ENCODE results near the gene ABCB10. TPM values are rescaled to one million over a fixed set of nuclear protein-coding genes. Genes with fewer than 3 reads are reported as not detected.

The ABCB10 gene
- polyA plus RNA-seq (2013, experiment 1 of 2), result 5.9 TPM
- 6.2 TPM for polyA plus RNA-seq (2013, experiment 2 of 2)

GRCh38 chr1:229558460-229559335, at the start of gene ABCB10:
ABCB10 (minus strand) TSS chr1:229558707; CDS start chr1:229558652, 55 bp downstream.
- H3K4me2 ChIP-seq (ENCODE audit: low read length), result peak within 1 kb of the TSS; percentile 74
- H3K36me3 ChIP-seq (ENCODE audit: control insufficient read depth, insufficient read depth, low read length), result no peaks in the 10 kb centered on the region
- H3K4me1 ChIP-seq (ENCODE audit: control insufficient read depth, low read depth, low read length), result no peaks in the 10 kb centered on the region
- H3K4ac ChIP-seq (ENCODE audit: low read depth, low read length), result peak within 1 kb of the TSS; percentile 94
- peak within 1 kb of the TSS; percentile 94 for H3K56ac ChIP-seq (ENCODE audit: low read length)
- H3K4me3 ChIP-seq (ENCODE audit: low read length), result peak within 1 kb of the TSS; percentile 67
- WGBS (ENCODE audit: extremely low coverage, insufficient coverage, low lambda C conversion rate), result no CpG with 5 or more reads among the region's 109 CpGs
- no peak within 1 kb of the TSS for H2BK5ac ChIP-seq (ENCODE audit: low read length)
- peak within 1 kb of the TSS; percentile 48 for H2BK120ac ChIP-seq (ENCODE audit: low read depth, low read length)
- no peaks in the 10 kb centered on the region for H3K27me3 ChIP-seq (ENCODE audit: insufficient read depth, low read length, poor library complexity)
- peaks cover 5% of the 10 kb centered on the region for H3K79me2 ChIP-seq (ENCODE audit: control insufficient read depth, insufficient read depth, low read length)
- peak within 1 kb of the TSS; percentile 92 for H3K18ac ChIP-seq (ENCODE audit: low read length)
- H4K5ac ChIP-seq (ENCODE audit: low read length), result no peak within 1 kb of the TSS
- H3K23ac ChIP-seq (ENCODE audit: low read length), result no peak within 1 kb of the TSS
- peaks cover 11% of the 10 kb centered on the region for H3K79me1 ChIP-seq (ENCODE audit: low read length)
- DNase-seq, result peak; percentile 98
- H2AK5ac ChIP-seq (ENCODE audit: low read length), result no peak within 1 kb of the TSS
- H2BK15ac ChIP-seq (replicated peaks; ENCODE audit: low read depth), result no peak within 1 kb of the TSS
- no peak within 1 kb of the TSS for H4K8ac ChIP-seq (ENCODE audit: low read depth, low read length)
- H3K27ac ChIP-seq (ENCODE audit: low read depth, low read length), result peak within 1 kb of the TSS; percentile 94
- peak within 1 kb of the TSS; percentile 92 for H3K9ac ChIP-seq (ENCODE audit: low read length)

DNA sequence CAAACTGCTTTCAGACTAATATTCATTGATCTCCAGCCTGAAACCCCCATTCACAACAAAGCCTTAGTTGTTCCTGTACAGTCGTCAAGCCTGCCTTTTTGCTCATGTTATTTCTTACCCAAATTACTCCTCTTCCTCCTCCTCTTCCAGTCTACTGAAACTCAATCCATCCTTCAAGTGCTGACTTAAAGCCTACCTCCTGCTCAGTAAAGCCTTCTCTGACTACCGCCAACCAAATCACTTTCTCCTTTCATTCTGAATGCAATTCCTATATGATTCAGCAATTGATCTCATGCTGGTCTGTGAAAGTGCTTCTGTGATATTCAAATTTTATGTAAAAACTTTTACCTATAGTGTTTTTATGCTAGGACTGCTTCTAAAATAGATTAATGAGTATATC, 48.9 kb upstream of the ABCB10 start:
- Histone ChIP-seq H4K5ac (ENCODE audit: low read length) (no peak overlapping the region), H3K4me3 (ENCODE audit: low read length) (no peak overlapping the region), H3K23ac (ENCODE audit: low read length) (no peak overlapping the region), H3K79me2 (ENCODE audit: control insufficient read depth, insufficient read depth, low read length) (no peaks in the 10 kb centered on the region), H2BK15ac (replicated peaks; ENCODE audit: low read depth) (no peak overlapping the region), H3K4me2 (ENCODE audit: low read length) (no peak overlapping the region), H3K4ac (ENCODE audit: low read depth, low read length) (no peak overlapping the region), H3K36me3 (ENCODE audit: control insufficient read depth, insufficient read depth, low read length) (peaks cover under 1% of the 10 kb centered on the region), H3K27ac (ENCODE audit: low read depth, low read length) (no peak overlapping the region), H3K27me3 (ENCODE audit: insufficient read depth, low read length, poor library complexity) (no peaks in the 10 kb centered on the region), H3K9ac (ENCODE audit: low read length) (no peak overlapping the region), H2BK120ac (ENCODE audit: low read depth, low read length) (no peak overlapping the region), H3K4me1 (ENCODE audit: control insufficient read depth, low read depth, low read length) (no peaks in the 10 kb centered on the region), H2BK5ac (ENCODE audit: low read length) (no peak overlapping the region), H3K79me1 (ENCODE audit: low read length) (no peaks in the 10 kb centered on the region), H2AK5ac (ENCODE audit: low read length) (no peak overlapping the region), H4K8ac (ENCODE audit: low read depth, low read length) (no peak overlapping the region), H3K18ac (ENCODE audit: low read length) (no peak overlapping the region), H3K56ac (ENCODE audit: low read length) (no peak overlapping the region)
- DNase-seq, result no peak
- WGBS (ENCODE audit: extremely low coverage, insufficient coverage, low lambda C conversion rate), result no CpG with 5 or more reads among the region's 2 CpGs

DNA sequence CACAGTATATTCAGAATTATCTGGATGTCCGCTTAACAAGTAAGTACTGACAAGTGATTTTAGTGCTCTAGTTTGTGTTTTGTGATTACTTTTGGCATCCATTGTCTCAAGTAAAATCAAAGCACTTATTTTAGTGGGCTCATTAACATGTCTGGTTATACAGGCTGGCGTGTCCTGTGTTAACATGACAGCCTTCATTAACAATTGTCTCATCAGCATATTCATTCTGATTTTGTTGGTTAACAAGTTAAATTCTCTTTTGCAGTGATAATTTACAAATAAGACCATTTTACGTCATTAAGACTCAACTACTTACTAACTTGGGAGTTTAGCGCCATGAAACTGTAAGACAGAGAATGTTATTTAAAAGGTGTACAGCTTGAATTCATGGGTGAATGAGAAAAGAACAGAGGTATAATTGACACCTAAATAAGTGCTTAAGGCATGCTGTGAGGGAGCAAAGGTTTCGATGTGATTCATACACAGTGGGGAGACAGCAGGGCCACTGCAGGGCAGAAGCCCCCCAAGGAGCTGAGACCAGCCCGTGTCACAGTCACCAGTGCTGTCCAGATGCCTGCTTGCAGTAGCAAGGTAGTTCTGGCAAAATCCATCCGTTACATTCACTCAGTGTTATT, 45.0 kb upstream of the ABCB10 start:
- Histone ChIP-seq H3K9ac (ENCODE audit: low read length) (no peak overlapping the region), H3K27me3 (ENCODE audit: insufficient read depth, low read length, poor library complexity) (no peaks in the 10 kb centered on the region), H3K4me1 (ENCODE audit: control insufficient read depth, low read depth, low read length) (peaks cover 5% of the 10 kb centered on the region), H3K79me1 (ENCODE audit: low read length) (peaks cover 3% of the 10 kb centered on the region), H2BK5ac (ENCODE audit: low read length) (no peak overlapping the region), H3K4ac (ENCODE audit: low read depth, low read length) (no peak overlapping the region), H4K8ac (ENCODE audit: low read depth, low read length) (no peak overlapping the region), H3K18ac (ENCODE audit: low read length) (no peak overlapping the region), H3K23ac (ENCODE audit: low read length) (no peak overlapping the region), H2AK5ac (ENCODE audit: low read length) (no peak overlapping the region), H3K79me2 (ENCODE audit: control insufficient read depth, insufficient read depth, low read length) (no peaks in the 10 kb centered on the region), H3K56ac (ENCODE audit: low read length) (no peak overlapping the region), H3K36me3 (ENCODE audit: control insufficient read depth, insufficient read depth, low read length) (peaks cover 3% of the 10 kb centered on the region), H4K5ac (ENCODE audit: low read length) (no peak overlapping the region), H2BK15ac (replicated peaks; ENCODE audit: low read depth) (no peak overlapping the region), H3K4me2 (ENCODE audit: low read length) (no peak overlapping the region), H3K27ac (ENCODE audit: low read depth, low read length) (no peak overlapping the region), H3K4me3 (ENCODE audit: low read length) (no peak overlapping the region), H2BK120ac (ENCODE audit: low read depth, low read length) (no peak overlapping the region)
- no CpG with 5 or more reads among the region's 7 CpGs for WGBS (ENCODE audit: extremely low coverage, insufficient coverage, low lambda C conversion rate)
- no peak for DNase-seq

DNA sequence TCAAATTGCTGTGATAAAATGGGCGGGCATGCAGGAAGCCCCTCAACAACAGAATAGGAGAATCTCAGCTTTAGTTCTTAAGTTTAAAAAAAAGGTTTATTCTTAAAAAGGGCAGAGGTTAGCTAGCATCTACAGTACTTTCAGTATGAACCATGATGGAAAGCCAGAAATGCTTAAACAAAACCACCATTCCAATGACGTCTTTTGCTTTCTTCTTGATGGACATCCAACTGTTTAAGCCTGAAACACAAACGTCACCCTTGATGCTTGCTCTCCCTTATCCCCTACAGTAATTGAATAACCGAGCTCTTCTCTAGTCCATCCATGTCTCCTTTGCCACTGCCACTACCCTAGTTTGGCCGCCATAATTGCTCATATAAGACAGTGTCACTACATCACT, 41.7 kb upstream of the ABCB10 start:
- no peaks in the 10 kb centered on the region for H3K27me3 ChIP-seq (ENCODE audit: insufficient read depth, low read length, poor library complexity)
- H4K5ac ChIP-seq (ENCODE audit: low read length), result no peak overlapping the region
- H3K9ac ChIP-seq (ENCODE audit: low read length), result no peak overlapping the region
- no peak overlapping the region for H3K23ac ChIP-seq (ENCODE audit: low read length)
- WGBS (ENCODE audit: extremely low coverage, insufficient coverage, low lambda C conversion rate), result no CpG with 5 or more reads among the region's 5 CpGs
- H3K79me1 ChIP-seq (ENCODE audit: low read length), result peaks cover 3% of the 10 kb centered on the region
- H3K4me2 ChIP-seq (ENCODE audit: low read length), result no peak overlapping the region
- H3K36me3 ChIP-seq (ENCODE audit: control insufficient read depth, insufficient read depth, low read length), result peaks cover 3% of the 10 kb centered on the region
- DNase-seq, result no peak
- no peak overlapping the region for H3K4me3 ChIP-seq (ENCODE audit: low read length)
- no peak overlapping the region for H3K56ac ChIP-seq (ENCODE audit: low read length)
- peaks cover 5% of the 10 kb centered on the region for H3K4me1 ChIP-seq (ENCODE audit: control insufficient read depth, low read depth, low read length)
- no peaks in the 10 kb centered on the region for H3K79me2 ChIP-seq (ENCODE audit: control insufficient read depth, insufficient read depth, low read length)
- H2AK5ac ChIP-seq (ENCODE audit: low read length), result no peak overlapping the region
- H2BK15ac ChIP-seq (replicated peaks; ENCODE audit: low read depth), result no peak overlapping the region
- H2BK5ac ChIP-seq (ENCODE audit: low read length), result no peak overlapping the region
- H4K8ac ChIP-seq (ENCODE audit: low read depth, low read length), result no peak overlapping the region
- no peak overlapping the region for H2BK120ac ChIP-seq (ENCODE audit: low read depth, low read length)
- H3K4ac ChIP-seq (ENCODE audit: low read depth, low read length), result no peak overlapping the region
- no peak overlapping the region for H3K27ac ChIP-seq (ENCODE audit: low read depth, low read length)
- no peak overlapping the region for H3K18ac ChIP-seq (ENCODE audit: low read length)

DNA sequence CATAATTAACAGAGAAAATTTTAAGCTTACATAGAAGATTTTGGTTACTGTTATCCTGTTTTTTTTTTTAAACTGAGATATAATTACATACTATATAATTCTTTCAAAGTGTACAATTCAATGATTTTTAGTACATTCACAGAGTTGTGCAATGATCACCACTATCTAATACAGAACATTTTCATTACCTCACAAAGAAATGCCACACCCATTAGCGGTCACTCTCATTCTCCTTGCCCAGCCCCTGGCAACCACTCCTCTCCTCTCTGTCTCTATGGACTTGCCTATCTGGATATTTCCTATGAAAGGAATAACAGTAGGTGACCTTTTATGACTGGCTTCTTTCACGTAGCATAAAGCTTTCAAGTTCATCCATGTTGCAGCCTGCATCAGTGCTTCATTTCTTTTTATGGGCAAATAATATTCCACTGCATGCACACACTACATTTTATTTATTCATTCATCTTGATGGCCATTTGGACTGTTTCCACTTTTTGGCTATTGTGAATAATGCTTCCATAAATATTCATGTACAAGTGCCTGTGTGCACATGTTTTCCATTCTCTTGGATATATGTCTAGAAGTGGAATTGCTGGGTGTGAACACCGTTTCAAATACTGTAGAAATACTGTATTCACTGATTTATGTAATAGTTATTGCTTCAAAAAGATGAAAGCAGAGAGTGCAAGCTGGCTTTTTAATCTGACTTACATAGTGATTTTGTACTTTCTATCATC, 40.9 kb upstream of the ABCB10 start:
- Histone ChIP-seq H3K27me3 (ENCODE audit: insufficient read depth, low read length, poor library complexity) (no peaks in the 10 kb centered on the region), H3K4me3 (ENCODE audit: low read length) (no peak overlapping the region), H3K4me2 (ENCODE audit: low read length) (no peak overlapping the region), H2BK120ac (ENCODE audit: low read depth, low read length) (no peak overlapping the region), H2AK5ac (ENCODE audit: low read length) (no peak overlapping the region), H3K23ac (ENCODE audit: low read length) (no peak overlapping the region), H3K4me1 (ENCODE audit: control insufficient read depth, low read depth, low read length) (peaks cover 5% of the 10 kb centered on the region), H3K79me2 (ENCODE audit: control insufficient read depth, insufficient read depth, low read length) (no peaks in the 10 kb centered on the region), H3K27ac (ENCODE audit: low read depth, low read length) (no peak overlapping the region), H3K79me1 (ENCODE audit: low read length) (peaks cover 3% of the 10 kb centered on the region), H4K8ac (ENCODE audit: low read depth, low read length) (no peak overlapping the region), H3K4ac (ENCODE audit: low read depth, low read length) (no peak overlapping the region), H3K56ac (ENCODE audit: low read length) (no peak overlapping the region), H2BK5ac (ENCODE audit: low read length) (no peak overlapping the region), H3K18ac (ENCODE audit: low read length) (no peak overlapping the region), H3K9ac (ENCODE audit: low read length) (no peak overlapping the region), H3K36me3 (ENCODE audit: control insufficient read depth, insufficient read depth, low read length) (peaks cover 7% of the 10 kb centered on the region), H4K5ac (ENCODE audit: low read length) (no peak overlapping the region), H2BK15ac (replicated peaks; ENCODE audit: low read depth) (no peak overlapping the region)
- DNase-seq, result no peak
- no CpG with 5 or more reads among the region's 3 CpGs for WGBS (ENCODE audit: extremely low coverage, insufficient coverage, low lambda C conversion rate)
